H1 (cell line): Measurements from ENCODE around the gene LRRC55. TPM values are rescaled to one million over a fixed set of nuclear protein-coding genes. Genes with fewer than 3 reads are reported as not detected.

Experiments
- BRCA1 ChIP-seq: IDR thresholded peaks from 2 replicates; pipeline ENCODE4 v1.6.1; 2012; ENCODE audit warnings: low read depth, low read length, improper control_type of control experiment
- CTCF ChIP-seq, 3 experiments: IDR thresholded peaks; 1 replicate in 2 of 3; 2 replicates in 1 of 3; pipeline versions ENCODE4 v1.5.1 to v1.6.1; 2011; ENCODE audit warnings: low read length in 3 of 3, mild to moderate bottlenecking in 3 of 3, inconsistent platforms in 2 of 3, low read depth in 1 of 3, moderate library complexity in 1 of 3; ENCODE audit not compliant: insufficient read depth in 1 of 3; ENCODE audit errors: control extremely low read depth in 1 of 3
- EGR1 ChIP-seq: IDR thresholded peaks from 2 replicates; pipeline ENCODE4 v1.6.1; 2011; ENCODE audit warnings: low read depth, low read length, borderline replicate concordance
- KDM5A ChIP-seq: fragments of 200-600 bp; IDR thresholded peaks from 2 replicates; pipeline ENCODE4 v1.7.1; 2012; ENCODE audit warnings: mild to moderate bottlenecking, low read length, inconsistent platforms, mixed read lengths
- RAD21 ChIP-seq, 2 experiments: IDR thresholded peaks in 1 of 2; conservative IDR thresholded peaks in 1 of 2; 2 replicates each; pipeline ENCODE4 v1.6.1; 2011; ENCODE audit warnings: low read depth in 2 of 2, low read length in 2 of 2, improper control_type of control experiment in 1 of 2, inconsistent platforms in 1 of 2, mild to moderate bottlenecking in 1 of 2, moderate library complexity in 1 of 2
- SAP30 ChIP-seq: fragments of 300-600 bp; sonication (generic); IDR thresholded peaks from 2 replicates; pipeline ENCODE4 v1.7.1; 2012; ENCODE audit warnings: low read length, moderate library complexity, mild to moderate bottlenecking, inconsistent platforms; ENCODE audit not compliant: insufficient read depth, insufficient replicate concordance
- SP1 ChIP-seq: IDR thresholded peaks from 2 replicates; pipeline ENCODE4 v1.6.1; 2011; ENCODE audit warnings: low read depth, low read length
- polyA plus RNA-seq, 7 experiments: library from polyadenylated mRNA; depleted of rRNA in 3 of 7; stranded (reverse) in 5 of 7; unstranded in 2 of 7; fragments of >200 nt in 5 of 7; fragments of 200-250 nt in 2 of 7; gene quantifications; 1 replicate in 5 of 7; 2 replicates in 1 of 7; 4 replicates in 1 of 7; pipeline versions ENCODE4 v1.2.1 to v1.2.3, GENCODE V29; 2011 to 2013; ENCODE audit warnings: missing spikeins in 2 of 7, mixed read lengths in 2 of 7
- total RNA-seq: library from RNA; stranded (reverse); fragmentation: NEBNext Ultra II Directional; extraction: Animal tissue kit (Norgen Biotek cat#: 25700); gene quantifications from 2 replicates; pipeline ENCODE4 v1.2.1, GENCODE V29; 2021

The LRRC55 gene
- total and polyA plus RNA-seq, 2 of the 8 experiments (the other 6 are each of a cell fraction or from before 2014, with no cell fraction given) = 0.62 to 1.1 TPM

DNA sequence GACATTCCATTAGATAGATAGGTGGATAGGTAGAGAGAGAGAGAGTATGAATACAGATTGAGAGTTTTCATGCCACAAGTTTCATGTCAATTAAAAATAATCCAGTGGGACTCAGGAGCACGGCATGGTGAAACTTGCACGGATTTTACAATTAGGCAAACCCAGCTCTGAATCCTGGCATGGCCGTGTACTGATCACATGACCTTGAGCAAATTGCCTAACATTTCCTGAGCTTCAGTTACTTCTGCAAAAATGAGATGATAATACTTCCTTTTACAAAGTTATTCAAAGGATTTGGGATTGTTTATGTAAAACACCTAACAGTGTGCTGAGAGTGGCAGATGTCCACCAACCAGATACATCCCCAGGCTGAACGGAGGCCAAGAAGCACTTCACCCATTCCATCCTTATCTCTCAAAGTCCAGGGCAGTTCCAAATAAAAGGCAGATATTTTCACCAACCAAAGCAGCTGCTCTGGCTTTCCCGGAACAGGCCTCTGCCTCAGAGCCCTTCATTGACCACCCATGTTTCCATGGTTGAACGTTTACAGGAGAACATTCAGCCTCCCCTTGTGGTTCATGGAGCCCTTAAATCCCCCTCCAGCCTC lies 37.4 kb downstream of the LRRC55 start (continued):
- TF ChIP-seq RAD21 (IDR thresholded peaks at IDR 0.05 in 1 of 2, conservative IDR thresholded peaks at IDR 0.05 in 1 of 2; ENCODE audit: low read depth in 2 of 2, low read length in 2 of 2) (no peak), KDM5A (no peak), BRCA1 (no peak), EGR1 (no peak), CTCF (IDR thresholded peaks at IDR 0.05; ENCODE audit: control extremely low read depth in 1 of 3, insufficient read depth in 1 of 3, low read depth in 1 of 3, low read length in 3 of 3) (no peak), SAP30 (no peak), SP1 (no peak)
